Measurements from ENCODE around the gene HIVEP3.

- TF ChIP-seq CEBPB (IDR thresholded peaks at IDR 0.05) (no peak), REST (IDR thresholded peaks at IDR 0.05; ENCODE audit: low read depth) (no peak), NFIC (IDR thresholded peaks at IDR 0.05) (no peak), RAD21 (IDR thresholded peaks at IDR 0.05; ENCODE audit: low read depth) (no peak), ZBTB7A (IDR thresholded peaks at IDR 0.05; ENCODE audit: low read depth) (no peak)
Observed at GRCh38 chr1:41523949-41524675, 394.6 kb downstream of the HIVEP3 start.
